H1 (cell line): ENCODE measurements around the gene BYSL. TPM values are rescaled to one million over a fixed set of nuclear protein-coding genes. Genes with fewer than 3 reads are reported as not detected.

Experiments
- CTCF ChIA-PET: fragments of 300-600 bp; sonication (Branson Sonifier 250); formaldehyde crosslinking; loops from one replicate; lab custom pipeline; 2021; ENCODE audit not compliant: partially characterized antibody; lab: Charles Lee
- POLR2A ChIA-PET: fragments of 300-600 bp; sonication (Branson Sonifier 250); formaldehyde crosslinking; loops from one replicate; lab custom pipeline; 2021; ENCODE audit warnings: inconsistent platforms; ENCODE audit not compliant: partially characterized antibody; lab: Charles Lee
- DNase-seq, 2 experiments: peaks; one replicate each; pipeline versions ENCODE4 v3.0.0 to v3.0.0-alpha.2; 2010 to 2022; ENCODE audit warnings: low spot score in 2 of 2, low read depth in 1 of 2, mixed read lengths in 1 of 2
- FAIRE-seq: peaks from 2 replicates; lab custom pipeline; 2011; peaks lifted over from hg19 to GRCh38; lab: Jason Lieb, UNC
- H2AFZ ChIP-seq: 2 replicates; pipeline ENCODE4 v1.8.1; 2012; ENCODE audit warnings: low read length, inconsistent platforms
- H2AK5ac ChIP-seq: 2 replicates; pipeline ENCODE4 v1.6.1; 2013; ENCODE audit warnings: low read depth, low read length
- H2BK120ac ChIP-seq: replicated peaks from 2 replicates; pipeline ENCODE3; 2013; ENCODE audit warnings: low read depth, low read length, inconsistent platforms
- H2BK12ac ChIP-seq: 2 replicates; pipeline ENCODE4 v1.6.1; 2013; ENCODE audit warnings: low read depth, low read length
- H2BK15ac ChIP-seq: 2 replicates; pipeline ENCODE4 v1.6.1; 2013; ENCODE audit warnings: low read length
- H2BK20ac ChIP-seq: 2 replicates; pipeline ENCODE4 v1.6.1; 2013; ENCODE audit warnings: low read length
- H2BK5ac ChIP-seq: 2 replicates; pipeline ENCODE4 v1.6.1; 2013; ENCODE audit warnings: low read depth, low read length
- H3K14ac ChIP-seq: 2 replicates; pipeline ENCODE4 v1.6.1; 2013; ENCODE audit warnings: inconsistent platforms; ENCODE audit not compliant: insufficient read length
- H3K18ac ChIP-seq: 2 replicates; pipeline ENCODE4 v1.6.1; 2013; ENCODE audit warnings: low read length; ENCODE audit errors: extremely low read depth
- H3K23ac ChIP-seq: 2 replicates; pipeline ENCODE4 v1.6.1; 2013; ENCODE audit warnings: inconsistent platforms; ENCODE audit not compliant: insufficient read length
- H3K23me2 ChIP-seq: 2 replicates; pipeline ENCODE4 v1.6.1; 2013; ENCODE audit warnings: low read depth, low read length
- H3K27ac ChIP-seq: 2 replicates; pipeline ENCODE4 v1.6.1; 2011; ENCODE audit warnings: low read depth, low read length, inconsistent platforms
- H3K27me3 ChIP-seq, 4 experiments: replicated peaks in 1 of 4; 1 replicate in 1 of 4; 2 replicates in 3 of 4; pipeline versions ENCODE4 v1.6.1 to v1.8.1; 2011 to 2013; ENCODE audit warnings: low read length in 3 of 4, mild to moderate bottlenecking in 3 of 4, inconsistent platforms in 2 of 4, mixed read lengths in 2 of 4, moderate library complexity in 1 of 4; ENCODE audit not compliant: control insufficient read depth in 3 of 4, insufficient read depth in 3 of 4; ENCODE audit errors: extremely low read depth in 1 of 4
- H3K36me3 ChIP-seq, 4 experiments: 2 replicates each; pipeline versions ENCODE4 v1.6.1 to v1.8.1; 2011 to 2013; ENCODE audit warnings: mild to moderate bottlenecking in 4 of 4, low read length in 3 of 4, moderate library complexity in 2 of 4, control low read depth in 1 of 4, inconsistent platforms in 1 of 4; ENCODE audit not compliant: insufficient read depth in 4 of 4, control insufficient read depth in 2 of 4
- H3K4ac ChIP-seq: replicated peaks from 2 replicates; pipeline ENCODE3; 2013; ENCODE audit warnings: low read length, low read depth, mixed read lengths, inconsistent platforms; ENCODE audit not compliant: insufficient read length
- H3K4me1 ChIP-seq, 4 experiments: replicated peaks in 1 of 4; 1 replicate in 1 of 4; 2 replicates in 3 of 4; pipeline versions ENCODE4 v1.6.1 to v1.8.1; 2011 to 2013; ENCODE audit warnings: low read length in 3 of 4, inconsistent platforms in 2 of 4, mixed read lengths in 1 of 4; ENCODE audit not compliant: insufficient read depth in 4 of 4, control insufficient read depth in 3 of 4
- H3K4me2 ChIP-seq, 2 experiments: 2 replicates each; pipeline versions ENCODE4 v1.6.1 to v1.8.1; 2011 to 2013; ENCODE audit warnings: low read depth in 2 of 2, low read length in 2 of 2, control low read depth in 1 of 2, inconsistent platforms in 1 of 2, mild to moderate bottlenecking in 1 of 2; ENCODE audit not compliant: insufficient read depth in 1 of 2
- H3K4me3 ChIP-seq, 4 experiments: fragments of 200-600, 300-600 bp in 1 of 4; sonication (generic), shearing (Covaris generic), sonication (Bioruptor Twin) in 1 of 4; 2 replicates each; pipeline versions ENCODE4 v1.5.1 to v1.8.1; 2011 to 2016; ENCODE audit warnings: low read length in 4 of 4, low read depth in 3 of 4, control low read depth in 2 of 4, inconsistent platforms in 2 of 4, mild to moderate bottlenecking in 2 of 4, mixed read lengths in 1 of 4, moderate library complexity in 1 of 4; ENCODE audit not compliant: insufficient read depth in 2 of 4; ENCODE audit errors: extremely low read depth in 1 of 4
- H3K56ac ChIP-seq: replicated peaks from 2 replicates; pipeline ENCODE3; 2013; ENCODE audit warnings: low read depth, mild to moderate bottlenecking, mixed read lengths, low read length, inconsistent platforms; ENCODE audit not compliant: insufficient read length
- H3K79me1 ChIP-seq: 2 replicates; pipeline ENCODE4 v1.6.1; 2013; ENCODE audit warnings: low read depth, low read length, control low read depth
- H3K79me2 ChIP-seq, 2 experiments: 2 replicates each; pipeline versions ENCODE4 v1.6.1 to v1.8.1; 2012 to 2013; ENCODE audit warnings: low read length in 2 of 2, mild to moderate bottlenecking in 2 of 2, inconsistent platforms in 1 of 2; ENCODE audit not compliant: insufficient read depth in 2 of 2, control insufficient read depth in 1 of 2
- H3K9ac ChIP-seq, 4 experiments: replicated peaks in 1 of 4; 1 replicate in 1 of 4; 2 replicates in 3 of 4; pipeline versions ENCODE4 v1.6.1 to v1.8.1; 2011 to 2013; ENCODE audit warnings: low read depth in 3 of 4, low read length in 3 of 4, control low read depth in 2 of 4, mild to moderate bottlenecking in 2 of 4, moderate library complexity in 2 of 4, inconsistent platforms in 1 of 4; ENCODE audit errors: extremely low read depth in 1 of 4
- H3K9me3 ChIP-seq, 2 experiments: 2 replicates each; pipeline versions ENCODE4 v1.6.1 to v1.8.1; 2012 to 2013; ENCODE audit warnings: mild to moderate bottlenecking in 2 of 2, moderate library complexity in 2 of 2, control low read depth in 1 of 2, inconsistent platforms in 1 of 2, low read depth in 1 of 2, low read length in 1 of 2, mixed read lengths in 1 of 2; ENCODE audit not compliant: insufficient read depth in 2 of 2
- H4K20me1 ChIP-seq, 2 experiments: replicated peaks in 1 of 2; 2 replicates each; pipeline versions ENCODE3 to v1.8.1; 2011 to 2013; ENCODE audit warnings: inconsistent platforms in 2 of 2, low read length in 2 of 2, mild to moderate bottlenecking in 1 of 2; ENCODE audit not compliant: insufficient read depth in 2 of 2, control insufficient read depth in 1 of 2
- H4K5ac ChIP-seq: 2 replicates; pipeline ENCODE4 v1.6.1; 2013; ENCODE audit warnings: low read length, low read depth, mixed read lengths, inconsistent platforms; ENCODE audit not compliant: insufficient read length
- H4K8ac ChIP-seq: 2 replicates; pipeline ENCODE4 v1.8.0; 2013; ENCODE audit warnings: mild to moderate bottlenecking, moderate library complexity, low read length, inconsistent platforms; ENCODE audit not compliant: insufficient read depth; ENCODE audit errors: extremely low read depth
- H4K91ac ChIP-seq: replicated peaks from 2 replicates; pipeline ENCODE3; 2013; ENCODE audit warnings: low read length, mixed read lengths, inconsistent platforms; ENCODE audit not compliant: insufficient read length
- POLR2A ChIP-seq, 2 experiments: IDR thresholded peaks; 1 replicate in 1 of 2; 2 replicates in 1 of 2; pipeline ENCODE4 v1.6.1; 2011; ENCODE audit warnings: low read depth in 2 of 2, low read length in 2 of 2, mild to moderate bottlenecking in 2 of 2; ENCODE audit errors: control extremely low read depth in 1 of 2
- RFX5 ChIP-seq: IDR thresholded peaks from 2 replicates; pipeline ENCODE4 v1.6.1; 2011; ENCODE audit warnings: low read depth, low read length, improper control_type of control experiment, borderline replicate concordance
- WGBS, 2 experiments: shearing (Covaris generic) in 1 of 2; methylation state at CpG; one replicate each; pipeline versions ENCODE4 v1.1.6 to v1.1.7; 2013 to 2015; ENCODE audit warnings: low lambda C conversion rate in 2 of 2, mixed read lengths in 2 of 2, inconsistent platforms in 1 of 2, low coverage in 1 of 2, missing lambda C conversion rate in 1 of 2; ENCODE audit not compliant: insufficient replicate concordance in 2 of 2, insufficient coverage in 1 of 2, insufficient read length in 1 of 2; ENCODE audit errors: extremely low coverage in 1 of 2, missing lambda C conversion rate in 1 of 2; 5-methylcytosine and 5-hydroxymethylcytosine counted together
- polyA plus RNA-seq, 7 experiments: library from polyadenylated mRNA; depleted of rRNA in 3 of 7; stranded (reverse) in 5 of 7; unstranded in 2 of 7; fragments of >200 nt in 5 of 7; fragments of 200-250 nt in 2 of 7; gene quantifications; 1 replicate in 5 of 7; 2 replicates in 1 of 7; 4 replicates in 1 of 7; pipeline versions ENCODE4 v1.2.1 to v1.2.3, GENCODE V29; 2011 to 2013; ENCODE audit warnings: missing spikeins in 2 of 7, mixed read lengths in 2 of 7
- total RNA-seq: library from RNA; stranded (reverse); fragmentation: NEBNext Ultra II Directional; extraction: Animal tissue kit (Norgen Biotek cat#: 25700); gene quantifications from 2 replicates; pipeline ENCODE4 v1.2.1, GENCODE V29; 2021

BYSL gene
- total and polyA plus RNA-seq, 2 of the 8 experiments (the other 6 are each of a cell fraction or from before 2014, with no cell fraction given) = 37.3 to 49.2 TPM

DNA sequence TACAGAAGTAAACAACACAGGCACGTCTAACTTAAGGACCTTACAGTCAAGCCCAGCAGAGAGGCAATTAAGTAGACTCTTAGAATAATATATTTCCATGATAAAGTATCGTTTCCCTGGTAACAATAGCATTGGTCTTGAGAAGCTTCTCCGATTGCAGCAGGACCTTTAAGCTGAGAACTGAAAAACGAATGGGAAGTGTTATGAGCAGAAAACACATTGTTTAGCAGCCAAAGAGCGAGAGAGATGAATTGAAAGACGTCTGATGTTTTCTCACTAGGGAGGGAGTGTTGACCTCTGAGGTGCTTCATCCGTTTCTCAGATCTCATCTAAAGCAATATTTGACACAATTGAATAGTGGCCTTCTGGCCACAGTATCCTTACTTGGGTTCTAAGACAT lies 855 bp downstream of the BYSL start:
- Histone ChIP-seq H3K23ac (no peak overlapping the region), H3K18ac (no peak overlapping the region), H4K5ac (no peak overlapping the region), H3K4ac (no peak overlapping the region), H3K4me1 (peaks cover 1 to 11% (median 4%) of the 10 kb centered on the region in 4 experiments; a peak in 3 of 7 replicates), H2BK15ac (no peak overlapping the region), H2BK20ac (no peak overlapping the region), H3K9ac (peak overlapping the region; percentile 88 to 95 (median 94)), H3K79me2 (peaks cover 36 to 59% of the 10 kb centered on the region in 2 experiments), H3K9me3 (no peaks in the 10 kb centered on the region), H3K23me2 (peaks cover 8% of the 10 kb centered on the region; the same call in 1 of the 2 replicates), H3K4me2 (peak overlapping the region; percentile 94 to 96), H3K36me3 (peaks cover 4 to 22% (median 14%) of the 10 kb centered on the region in 4 experiments; a peak in 7 of 8 replicates), H4K91ac (no peak overlapping the region), H3K4me3 (peak overlapping the region; percentile 79 to 98 (median 87)), H2BK120ac (no peak overlapping the region), H4K8ac (no peak overlapping the region), H4K20me1 (peaks cover 11 to 13% of the 10 kb centered on the region in 2 experiments), H3K14ac (no peak overlapping the region), H3K79me1 (peaks cover 14% of the 10 kb centered on the region), H3K27ac (peak overlapping the region; percentile 98; the same call in 1 of the 2 replicates), H2AFZ (no peak overlapping the region), H3K56ac (no peak overlapping the region), H2BK5ac (no peak overlapping the region), H2AK5ac (peak overlapping the region; percentile 18), H2BK12ac (no peak overlapping the region), H3K27me3 (no peaks in the 10 kb centered on the region)
- DNase-seq (no peak), FAIRE-seq (no peak)
- ChIA-PET POLR2A (interaction anchor here (0.7 to 12.2 kb wide), 18 partner anchors 10 to 138 kb away, joined by 3 to 235 read pairs (median 7); partner anchors contain the start of genes CCND3, TAF8, TOMM6 and USP49), CTCF (interaction anchor here (0.8 to 11.4 kb wide), 15 partner anchors 9 to 136 kb away, joined by 3 to 166 read pairs (median 8); partner anchors contain the start of genes CCND3 and TOMM6)
- 16% methylated on average over 7 of the region's 7 CpGs; no CpG with 5 or more reads in 1 of the 2 experiments for WGBS, 2 experiments
- no peak for TF ChIP-seq RFX5
- peak in 1 of 2 experiments; percentile 34; a peak in 1 of 3 replicates for TF ChIP-seq POLR2A (IDR thresholded peaks at IDR 0.05; ENCODE audit: control extremely low read depth in 1 of 2, low read depth in 2 of 2, low read length in 2 of 2)
